Dedifferentiated amniotic fluid mesenchymal stem cell (primary cell): ENCODE measurements around the gene ST3GAL6.
"Not testable (repeated sequence)": the region's sequence is repeated elsewhere in the genome, so short reads cannot be mapped to it uniquely, and the experiment has no call there.

Experiments used
- DNase-seq: peaks from one replicate; pipeline ENCODE4 v3.0.0-alpha.2; 2016; ENCODE audit errors: extremely low spot score

ST3GAL6 gene

DNA sequence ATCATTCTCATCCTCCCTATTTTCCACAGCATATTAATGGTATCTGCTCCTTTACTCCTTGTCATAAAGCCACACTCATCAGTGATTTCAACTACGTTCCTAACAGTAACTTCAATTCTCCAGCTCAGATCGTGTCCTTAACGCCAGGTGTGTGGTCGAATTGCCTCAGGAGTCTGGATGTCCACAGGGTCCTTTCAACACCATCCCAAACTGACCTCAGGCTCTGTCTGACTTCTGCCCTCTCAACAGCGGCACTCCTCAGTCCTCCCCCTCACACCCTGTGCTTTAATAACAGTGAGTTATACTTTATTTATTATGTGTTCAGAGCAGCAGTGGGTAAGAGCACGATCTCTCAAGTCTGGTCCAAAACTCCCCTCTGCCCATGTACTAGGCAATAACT lies 42.4 kb downstream of the ST3GAL6 start:
- DNase-seq: no peak

DNA sequence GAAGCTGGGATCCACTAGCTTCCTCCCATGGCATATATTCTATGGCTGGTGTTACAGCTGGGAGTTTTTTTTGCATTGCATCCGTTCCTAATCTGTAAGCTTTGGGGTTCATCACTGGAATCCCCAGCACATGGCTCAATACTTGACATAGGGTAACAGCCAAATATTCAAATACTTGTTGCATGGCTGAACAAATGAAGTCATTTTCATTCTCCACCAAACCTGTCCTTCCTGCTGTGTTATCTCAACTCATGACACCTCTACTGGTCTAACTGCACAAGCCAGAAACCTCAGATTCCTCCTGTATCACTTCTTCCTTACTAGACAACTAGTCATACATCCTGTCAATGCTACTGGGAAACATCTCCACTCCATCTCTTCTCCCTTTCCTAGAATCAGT lies 43.4 kb downstream of the ST3GAL6 start:
- DNase-seq: no peak

DNA sequence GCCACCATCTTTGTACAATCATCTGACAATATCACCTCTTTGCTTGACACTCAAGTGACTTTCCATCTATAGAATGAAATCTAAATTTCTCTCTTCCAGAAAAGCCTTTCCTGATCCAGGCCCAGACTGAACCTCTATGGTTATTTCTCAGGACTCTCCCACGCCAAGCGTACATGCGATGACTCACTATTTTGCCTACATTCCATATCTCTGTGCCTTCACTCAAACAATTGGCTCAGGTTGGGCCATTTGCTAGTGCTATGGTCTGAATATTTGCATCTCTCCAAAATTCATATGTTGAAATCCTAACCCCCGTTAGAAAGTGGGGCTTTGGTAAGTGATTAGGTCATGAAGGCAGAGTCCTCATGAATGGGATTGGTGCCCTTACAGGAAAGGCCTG lies 43.9 kb downstream of the ST3GAL6 start:
- DNase-seq: no peak

- no peak for DNase-seq
Observed at GRCh38 chr3:98807561-98807960, 44.4 kb downstream of the ST3GAL6 start.

DNA sequence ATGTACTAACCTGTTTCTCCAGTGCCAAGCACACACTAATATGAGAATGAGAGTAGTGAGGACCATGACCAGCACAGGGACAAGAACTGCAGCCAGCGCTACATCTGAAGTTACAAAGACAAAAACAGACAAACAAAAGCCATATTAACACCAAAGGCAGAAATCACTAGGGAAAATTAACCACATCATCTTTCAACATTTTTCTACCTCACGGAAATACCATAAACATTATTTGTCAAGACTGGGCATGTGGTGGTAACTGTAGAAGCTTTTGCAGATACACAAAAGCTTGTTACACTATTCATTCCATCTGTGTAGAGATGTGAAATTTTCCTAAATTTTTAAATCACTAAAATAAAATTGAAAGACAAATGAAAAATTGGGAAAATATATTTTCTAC lies 44.9 kb downstream of the ST3GAL6 start:
- no peak for DNase-seq

- no peak for DNase-seq
Observed at GRCh38 chr3:98809557-98809956, 46.4 kb downstream of the ST3GAL6 start.

- no peak for DNase-seq
Observed at GRCh38 chr3:98811048-98811447, 47.9 kb downstream of the ST3GAL6 start.

DNA sequence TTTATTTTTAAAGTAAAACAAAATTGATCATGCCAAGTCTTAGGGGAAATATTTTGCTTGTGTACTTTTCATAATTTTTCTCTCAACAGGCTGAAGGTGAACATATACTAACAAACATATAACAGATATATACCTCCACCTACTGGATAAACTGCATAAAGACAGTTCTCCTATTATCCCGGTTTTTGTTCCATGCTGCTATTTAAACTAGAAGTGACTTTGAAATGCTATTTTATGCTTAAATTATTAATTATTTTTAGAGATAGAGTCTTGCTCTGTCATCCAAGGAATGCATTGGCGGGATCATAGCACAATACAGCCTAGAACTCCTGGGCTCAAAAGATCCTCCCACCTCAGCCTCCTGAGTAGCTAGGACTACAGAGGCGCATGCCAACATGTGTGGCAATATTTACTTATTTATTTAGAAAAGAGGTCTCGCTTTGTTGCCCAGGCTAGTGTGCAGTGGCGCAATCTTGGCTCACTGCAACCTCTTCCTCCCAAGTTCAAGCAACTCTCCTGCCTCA lies 49.8 kb downstream of the ST3GAL6 start:
- DNase-seq: peak; percentile 24

DNA sequence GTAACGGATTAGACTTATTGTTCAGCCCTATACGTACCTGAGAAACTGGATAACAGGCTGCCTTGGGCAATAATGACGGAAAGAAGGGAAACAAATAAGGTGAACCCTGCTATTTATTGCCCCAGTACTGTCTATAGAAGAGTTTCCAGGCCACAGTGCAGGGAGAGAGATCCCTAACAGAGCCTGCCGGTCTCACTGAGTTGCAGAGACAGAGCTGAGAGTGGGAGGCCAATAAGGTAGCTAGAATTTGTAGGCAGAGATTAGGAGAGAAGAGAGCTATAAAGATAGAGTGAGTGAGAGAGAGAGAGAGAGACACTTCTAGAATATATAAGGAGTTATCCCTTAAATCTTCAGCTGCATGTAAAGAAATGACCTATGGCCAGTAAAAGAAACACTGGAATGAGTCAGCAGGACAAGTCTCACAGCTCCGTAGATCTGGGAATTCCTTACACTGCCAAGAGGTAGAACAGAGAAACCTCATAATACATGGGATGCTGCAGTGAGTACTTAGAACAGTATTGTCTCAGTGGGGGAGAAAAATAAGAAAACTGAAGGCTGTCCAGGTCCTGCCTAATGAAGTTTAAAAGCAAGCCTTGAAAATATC lies 51.8 kb downstream of the ST3GAL6 start:
- peak; percentile 35 for DNase-seq

DNA sequence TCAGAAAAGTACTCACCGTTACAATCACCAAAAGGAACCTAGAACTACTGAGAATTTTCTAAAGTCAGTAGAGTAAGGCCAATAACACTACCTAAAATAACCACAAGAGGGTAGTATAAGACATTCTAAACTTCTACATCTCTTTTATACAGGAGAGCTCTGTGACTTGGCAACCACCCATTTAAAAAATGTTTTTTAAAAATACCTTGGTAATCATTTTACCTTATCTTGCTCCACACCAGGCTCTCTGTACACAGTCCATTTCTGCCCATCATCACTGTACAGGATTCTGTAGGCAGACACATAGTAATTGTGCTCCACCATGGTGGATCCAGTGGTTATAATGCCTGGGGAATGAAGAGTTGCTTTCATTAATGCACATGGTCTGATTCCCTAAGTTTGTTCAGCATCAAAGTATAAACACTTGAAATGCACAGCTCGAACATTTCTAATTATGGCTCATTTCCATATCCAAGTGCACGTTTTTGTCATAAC lies 54.5 kb downstream of the ST3GAL6 start:
- DNase-seq: peak; percentile 82

DNA sequence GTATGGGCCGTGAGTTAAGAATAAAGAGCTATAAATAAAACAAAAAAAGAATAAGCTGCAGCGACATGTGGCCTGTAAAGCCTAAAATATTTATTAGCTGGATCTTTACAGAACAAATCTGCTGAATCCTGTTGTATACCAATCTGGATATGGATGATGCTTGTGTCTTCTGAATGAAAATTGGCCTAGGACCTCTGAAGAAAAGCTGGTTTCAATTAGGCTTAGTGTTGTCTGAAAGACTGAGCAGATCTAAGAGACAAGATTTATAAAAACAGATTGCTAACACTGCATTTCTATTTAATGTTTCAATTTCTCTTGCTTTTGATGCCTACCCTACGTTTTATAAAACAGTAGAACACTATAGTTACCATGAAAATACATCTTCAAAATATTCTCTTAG lies 57.9 kb downstream of the ST3GAL6 start:
- no peak for DNase-seq

GRCh38 chr3:98823791-98824190 lies 60.7 kb downstream of the ST3GAL6 start:
- no peak for DNase-seq

GRCh38 chr3:98824256-98824655 lies 61.1 kb downstream of the ST3GAL6 start:
- DNase-seq: no peak

GRCh38 chr3:98826126-98826525 lies 63.0 kb downstream of the ST3GAL6 start:
- no peak for DNase-seq

DNA sequence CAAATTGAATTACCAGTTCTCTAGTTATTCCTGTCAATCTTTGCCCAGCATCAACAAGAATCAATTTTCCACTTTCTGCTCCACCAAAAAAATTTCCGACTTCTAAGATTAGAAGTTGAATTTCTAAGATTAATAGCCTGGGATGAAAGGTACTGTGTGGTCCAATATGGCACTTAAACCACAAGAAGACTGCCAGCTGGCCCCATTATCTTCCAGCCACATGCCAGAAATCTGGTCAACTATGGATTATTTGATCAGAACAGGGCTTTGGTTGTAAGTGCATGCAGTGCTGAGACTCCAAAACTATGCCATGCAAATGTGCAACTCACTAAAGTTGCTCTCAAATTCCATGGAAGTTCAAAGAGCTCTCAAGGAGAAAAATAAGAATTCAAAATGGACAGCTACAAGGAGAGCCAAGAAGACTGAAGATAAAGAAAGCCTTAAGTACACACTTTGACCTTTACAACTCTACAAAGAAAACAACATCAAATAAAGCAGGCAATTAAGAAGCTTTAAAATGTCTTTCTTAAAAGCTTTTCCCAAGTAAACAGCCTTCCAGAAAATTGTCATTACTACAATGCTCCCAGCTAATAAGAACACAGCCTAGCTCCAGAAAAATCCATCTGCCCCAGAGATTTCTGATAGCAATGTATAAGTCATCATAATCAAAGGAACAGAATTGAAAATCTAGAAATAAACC lies 64.2 kb downstream of the ST3GAL6 start:
- no peak for DNase-seq

- DNase-seq: no peak
Observed at GRCh38 chr3:98829246-98829832, 66.2 kb downstream of the ST3GAL6 start.

- DNase-seq: not testable (repeated sequence)
Observed at GRCh38 chr3:98831060-98831459, 67.9 kb downstream of the ST3GAL6 start.

GRCh38 chr3:98839846-98840245 lies 76.7 kb downstream of the ST3GAL6 start:
- no peak for DNase-seq

GRCh38 chr3:98843266-98843959 lies 80.3 kb downstream of the ST3GAL6 start:
- DNase-seq: peak; percentile 42
